Hematopoietic multipotent progenitor cell treated with erythropoietin and hydrocortisone succinate and interleukin-3 and kit ligand, for 15 days (in vitro differentiated cells): ENCODE measurements around the gene AP5B1.

Experiments
- DNase-seq: peaks from one replicate; pipeline ENCODE4 v3.0.0-alpha.2; 2015; ENCODE audit warnings: low spot score

AP5B1 gene

DNA sequence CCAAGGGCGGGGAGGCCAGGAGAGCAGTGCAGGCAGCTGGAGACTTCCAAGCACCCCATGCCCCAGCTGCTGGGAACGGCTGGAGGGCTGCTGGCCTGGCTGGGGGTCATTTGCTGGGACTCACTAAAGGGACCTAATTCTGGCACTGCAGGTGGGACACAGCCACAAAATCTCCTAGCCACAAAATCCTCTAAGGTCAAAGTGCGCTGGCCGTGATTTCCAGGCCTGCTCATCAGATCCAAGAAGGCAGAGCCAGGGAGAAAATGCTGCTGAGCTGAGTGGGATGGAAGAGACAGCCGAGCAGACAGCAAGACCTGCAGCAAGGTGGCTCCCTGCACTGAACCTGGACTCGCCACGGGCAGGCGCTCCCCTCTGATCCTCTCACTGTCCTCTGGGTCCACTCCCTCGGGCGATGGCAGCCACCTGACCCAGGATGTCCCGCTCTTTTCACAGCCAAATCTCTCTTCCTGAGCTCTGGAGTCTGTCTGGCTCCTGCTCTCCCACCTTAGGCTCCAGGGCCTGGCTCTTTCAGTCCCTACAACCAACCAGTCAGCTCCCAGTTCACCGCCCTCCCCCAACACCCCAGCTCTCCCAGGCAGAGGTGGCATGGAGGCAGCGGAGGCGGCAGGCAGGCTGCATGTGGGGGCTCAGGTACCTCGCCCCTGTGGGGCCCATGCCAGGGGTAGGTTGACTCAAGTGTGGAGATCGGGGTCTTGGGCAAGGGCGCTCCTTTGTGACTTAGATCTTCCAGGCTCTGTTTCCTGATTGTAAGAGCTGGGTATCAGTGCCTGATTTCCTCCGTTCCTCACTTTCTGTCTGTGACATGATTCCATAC is 20.6 kb upstream of the AP5B1 start:
- no peak for DNase-seq

- no peak for DNase-seq
Observed at GRCh38 chr11:65798882-65799281, 18.1 kb upstream of the AP5B1 start.

- DNase-seq: no peak
Observed at GRCh38 chr11:65797711-65798110, 16.9 kb upstream of the AP5B1 start.

DNA sequence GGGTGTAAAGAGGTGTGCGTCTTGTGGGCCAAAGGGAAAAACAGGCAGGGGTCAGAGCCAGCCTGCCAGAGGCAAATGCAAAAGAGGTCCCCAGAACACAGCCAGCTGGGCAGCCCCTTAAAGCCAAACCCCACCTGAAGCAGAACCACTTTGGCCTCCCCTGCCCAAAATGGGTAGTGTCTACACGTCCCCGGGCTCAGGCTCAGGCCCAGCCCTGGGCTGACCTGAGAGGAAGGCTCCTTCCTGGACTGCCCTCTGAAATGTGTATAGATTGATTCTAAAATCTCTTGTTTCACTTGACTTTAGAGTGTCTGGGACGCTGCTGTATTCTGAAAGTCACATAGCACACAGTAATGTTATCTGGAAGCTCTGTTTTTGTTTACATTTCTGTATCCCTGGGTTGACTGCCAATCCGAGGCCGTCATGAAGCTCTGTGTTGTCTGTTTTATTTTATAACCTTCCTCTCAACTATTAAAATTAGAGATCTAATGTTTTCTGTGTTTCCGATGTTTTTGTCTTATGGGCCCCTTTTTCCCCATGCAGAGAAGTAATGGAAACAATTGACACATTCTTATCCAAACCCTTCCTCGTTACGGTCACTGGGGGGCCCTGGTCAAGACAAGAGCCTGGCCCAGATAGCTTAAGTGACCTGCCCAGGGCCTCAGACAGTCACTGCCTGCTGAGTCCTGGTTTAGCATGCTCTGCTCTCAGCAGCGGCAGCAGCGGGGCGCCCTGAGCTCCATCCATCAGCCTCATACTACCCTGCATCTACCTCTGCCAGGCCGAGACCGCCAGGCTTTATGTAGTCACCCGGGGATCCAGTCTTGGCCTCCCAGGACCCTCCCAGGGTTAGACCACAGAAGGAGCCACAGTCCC is 16.2 kb upstream of the AP5B1 start:
- no peak for DNase-seq

DNA sequence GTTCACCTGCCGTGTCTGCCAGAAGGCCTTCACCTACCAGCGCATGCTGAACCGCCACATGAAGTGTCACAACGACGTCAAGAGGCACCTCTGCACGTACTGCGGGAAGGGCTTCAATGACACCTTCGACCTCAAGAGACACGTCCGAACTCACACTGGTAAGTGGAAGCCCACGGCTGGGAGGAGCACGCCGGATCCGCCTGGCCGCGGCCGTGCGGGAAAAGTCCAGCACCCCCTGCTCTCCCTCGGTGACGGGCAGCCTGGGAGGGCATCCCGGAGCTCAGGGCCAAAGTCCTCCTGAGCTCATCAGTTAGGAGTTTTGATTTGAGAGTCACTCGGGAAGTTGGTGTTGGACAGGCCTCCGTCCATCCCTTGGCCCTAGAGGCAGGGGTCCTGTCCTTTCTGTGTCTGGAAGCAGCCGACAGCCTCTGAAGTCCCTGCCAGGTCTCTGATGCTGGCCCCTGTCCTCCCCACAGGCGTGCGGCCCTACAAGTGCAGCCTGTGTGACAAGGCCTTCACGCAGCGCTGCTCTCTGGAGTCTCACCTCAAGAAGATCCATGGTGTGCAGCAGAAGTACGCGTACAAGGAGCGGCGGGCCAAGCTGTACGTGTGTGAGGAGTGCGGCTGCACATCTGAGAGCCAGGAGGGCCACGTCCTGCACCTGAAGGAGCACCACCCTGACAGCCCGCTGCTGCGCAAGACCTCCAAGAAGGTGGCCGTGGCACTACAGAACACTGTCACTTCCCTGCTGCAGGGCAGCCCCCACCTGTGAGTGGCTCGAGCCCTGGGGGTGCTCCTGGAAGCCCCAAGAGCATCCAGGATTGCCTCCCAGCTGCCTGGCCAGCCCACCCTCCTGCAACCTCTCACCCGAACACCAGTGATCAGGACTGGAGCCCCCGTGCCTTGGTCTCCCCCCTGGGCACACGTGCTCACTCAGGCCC is 14.1 kb upstream of the AP5B1 start:
- no peak for DNase-seq

DNA sequence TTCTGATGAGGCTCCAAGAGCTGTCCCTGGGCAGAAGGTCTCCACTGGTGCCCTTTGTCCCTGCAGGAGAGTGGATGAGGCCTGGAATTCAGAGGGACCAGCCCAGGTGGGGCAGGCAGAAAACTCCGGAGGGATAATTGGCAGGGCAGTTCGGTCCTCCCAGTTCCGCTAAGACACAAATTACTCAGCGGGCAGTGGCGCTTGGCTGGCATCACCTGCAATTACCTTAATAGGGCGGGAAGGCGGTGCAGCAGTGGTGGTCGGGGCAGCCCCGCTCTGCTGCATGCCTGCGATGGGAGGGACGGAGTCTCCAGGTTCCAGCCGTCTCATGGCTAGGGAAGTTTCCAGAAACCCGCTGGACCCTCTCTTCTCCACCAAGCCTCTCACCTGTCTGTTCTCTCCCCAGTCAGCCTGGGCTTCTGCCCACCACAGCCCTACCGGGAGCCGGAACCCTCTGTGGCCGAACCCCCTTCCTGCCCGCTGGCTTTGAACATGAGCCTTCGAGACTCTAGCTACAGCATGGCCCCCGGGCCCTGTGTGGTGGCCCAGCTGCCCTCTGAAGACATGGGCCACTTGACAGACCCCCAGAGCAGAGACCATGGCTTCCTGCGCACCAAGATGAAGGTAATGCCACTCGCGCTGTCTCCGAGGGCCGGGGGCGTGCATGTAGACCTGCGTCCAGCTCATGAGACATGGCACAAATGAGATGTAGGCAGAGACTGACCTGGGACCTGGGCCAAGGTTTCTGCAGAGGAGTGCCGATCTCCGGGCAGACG is 13.0 kb upstream of the AP5B1 start:
- no peak for DNase-seq

DNA sequence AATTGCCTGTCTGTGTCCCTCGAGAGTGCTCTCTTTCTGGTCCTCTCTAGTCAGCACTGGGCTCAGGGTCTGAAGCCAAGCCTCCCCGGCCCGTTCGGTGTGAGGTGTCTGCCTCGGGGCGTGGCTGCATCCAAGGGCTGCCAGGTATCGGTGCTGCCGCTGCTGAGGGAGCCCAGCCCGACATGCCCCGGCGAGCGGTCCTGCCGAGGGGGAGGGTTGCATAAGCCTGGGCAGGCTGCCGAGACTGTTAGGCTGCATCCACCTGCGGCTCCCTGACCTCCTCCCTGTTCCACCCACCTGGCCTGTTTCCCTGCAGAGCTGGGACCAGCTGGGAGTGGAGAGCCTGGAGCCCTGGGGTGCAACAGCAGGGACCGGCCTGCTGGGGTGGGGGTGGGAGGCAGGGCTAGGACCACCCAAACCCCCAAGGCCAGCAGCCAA is 12.4 kb upstream of the AP5B1 start:
- no peak for DNase-seq

DNA sequence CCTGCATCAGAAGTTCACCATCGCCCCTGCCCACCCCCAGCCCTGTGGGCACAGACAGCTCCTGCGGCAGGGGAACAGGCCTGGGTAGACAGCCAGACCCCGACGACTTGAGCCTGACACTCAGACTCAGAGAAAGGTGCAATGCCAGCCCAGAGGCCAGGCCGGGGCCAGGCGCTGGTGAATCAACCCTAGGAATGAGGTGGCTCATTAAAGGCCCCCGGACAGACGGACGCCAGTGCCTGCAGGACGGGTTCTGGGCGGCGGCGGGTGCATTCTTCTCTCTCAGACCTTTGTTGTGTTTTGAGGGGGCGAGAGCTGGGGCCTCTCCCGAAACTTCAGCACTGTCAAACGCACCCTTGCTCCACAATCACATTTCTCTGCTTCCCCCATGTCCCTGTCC is 11.7 kb upstream of the AP5B1 start:
- DNase-seq: no peak

GRCh38 chr11:65791719-65792213 is 11.0 kb upstream of the AP5B1 start:
- DNase-seq: no peak

GRCh38 chr11:65790902-65791650 is 10.3 kb upstream of the AP5B1 start:
- DNase-seq: no peak

GRCh38 chr11:65790104-65790901 is 9.5 kb upstream of the AP5B1 start:
- DNase-seq: no peak

GRCh38 chr11:65789230-65790103 is 8.7 kb upstream of the AP5B1 start:
- DNase-seq: no peak

DNA sequence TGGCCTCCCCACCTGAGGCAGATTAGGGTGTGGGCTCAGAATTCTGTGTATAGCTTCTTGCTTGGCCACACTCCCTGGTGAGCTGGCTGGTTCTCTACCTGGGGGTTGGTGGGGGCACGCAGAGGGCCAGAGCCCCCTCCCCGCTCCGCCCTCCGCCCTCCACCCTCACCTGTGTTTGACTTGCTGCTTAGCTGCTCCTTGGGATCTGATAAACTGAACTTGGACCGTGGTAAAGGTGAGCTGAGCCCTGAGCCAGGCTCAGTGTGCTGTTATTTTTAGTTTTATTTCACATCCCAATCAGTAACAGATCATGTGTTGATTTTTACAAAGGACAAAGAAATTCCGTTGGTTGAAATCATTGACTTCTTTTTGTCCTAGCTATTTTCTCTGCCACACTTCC is 8.0 kb upstream of the AP5B1 start:
- no peak for DNase-seq

GRCh38 chr11:65787649-65788622 is 7.2 kb upstream of the AP5B1 start:
- no peak for DNase-seq

- DNase-seq: no peak
Observed at GRCh38 chr11:65786786-65787636, 6.2 kb upstream of the AP5B1 start, which contains the start of gene OVOL1. TSS of gene OVOL1 (plus strand) at chr11:65787063. CDS start at chr11:65787374, 311 bp downstream.
